Nephron progenitor cell (in vitro differentiated cells): ENCODE measurements around the gene PAIP2.
"Not testable (repeated sequence)": the region's sequence is repeated elsewhere in the genome, so short reads cannot be mapped to it uniquely, and the experiment has no call there.

Experiments
- DNase-seq: peaks from one replicate; pipeline ENCODE4 v3.0.0; 2021
- H3K27ac Mint-ChIP-seq: 2 replicates; pipeline ENCODE4 v1.8.0; 2021; ENCODE audit warnings: mild to moderate bottlenecking, moderate library complexity, mixed read lengths
- H3K27me3 Mint-ChIP-seq: 2 replicates; pipeline ENCODE4 v1.8.0; 2021; ENCODE audit warnings: mild to moderate bottlenecking, low read depth, mixed read lengths; ENCODE audit not compliant: poor library complexity
- H3K36me3 Mint-ChIP-seq: 2 replicates; pipeline ENCODE4 v1.8.0; 2021; ENCODE audit warnings: low read depth, mixed read lengths
- H3K4me1 Mint-ChIP-seq: 2 replicates; pipeline ENCODE4 v1.8.0; 2021; ENCODE audit warnings: mixed read lengths
- H3K4me3 Mint-ChIP-seq: 2 replicates; pipeline ENCODE4 v1.8.0; 2021; ENCODE audit warnings: mild to moderate bottlenecking, moderate library complexity, mixed read lengths
- H3K9me3 Mint-ChIP-seq: 2 replicates; pipeline ENCODE4 v1.8.0; 2021; ENCODE audit warnings: mild to moderate bottlenecking, moderate library complexity, mixed read lengths
- TF ChIP-seq, protein P1 (sequence below): fragments of 200-600 bp; sonication (generic); IDR thresholded peaks from 2 replicates; pipeline ENCODE4 v1.5.0; 2021; ENCODE audit warnings: antibody characterized with exemption

Gene PAIP2

DNA sequence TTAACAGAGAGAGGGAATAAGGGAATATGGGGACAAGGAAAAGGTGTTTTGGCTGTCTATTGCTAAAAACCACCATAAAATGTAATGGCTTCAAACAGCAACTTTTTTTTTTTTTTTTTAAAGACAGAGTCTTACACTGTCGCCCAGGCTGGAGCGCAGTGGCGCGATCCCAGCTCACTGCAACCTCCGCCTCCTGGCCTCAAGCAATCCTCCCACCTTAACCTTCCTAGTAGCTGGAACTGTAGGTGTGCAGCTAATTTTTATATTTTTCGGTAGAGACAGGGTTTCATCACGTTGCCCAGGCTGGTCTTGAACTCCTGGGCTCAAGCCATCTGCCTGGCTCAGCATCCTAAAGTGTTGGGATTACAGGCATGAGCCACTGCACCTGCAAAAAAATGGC is 66.5 kb downstream of the PAIP2 start:
- H3K4me3 Mint-ChIP-seq, result no peak overlapping the region
- H3K4me1 Mint-ChIP-seq, result peaks cover 17% of the 10 kb centered on the region
- DNase-seq, result no peak

DNA sequence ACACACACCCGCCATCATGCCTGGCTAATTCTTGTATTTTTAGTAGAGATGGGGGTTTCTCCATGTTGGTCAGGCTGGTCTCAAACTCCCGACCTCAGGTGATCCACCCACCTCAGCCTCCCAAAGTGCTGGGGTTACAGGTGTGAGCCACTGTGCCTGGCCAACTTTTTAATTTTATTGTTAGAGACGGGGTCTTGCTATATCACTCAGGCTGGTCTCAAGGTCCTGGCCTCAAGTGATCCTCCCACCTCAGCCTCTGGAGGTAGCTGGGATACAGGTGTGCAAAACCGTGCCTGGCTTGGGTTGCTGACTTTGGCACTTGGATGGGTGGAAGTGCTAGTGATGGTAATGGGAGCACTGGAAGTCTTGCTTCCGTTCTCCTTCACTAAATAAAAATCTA is 67.5 kb downstream of the PAIP2 start:
- not testable (repeated sequence) for H3K4me3 Mint-ChIP-seq, H3K27me3 Mint-ChIP-seq, H3K9me3 Mint-ChIP-seq, DNase-seq, H3K27ac Mint-ChIP-seq
- H3K4me1 Mint-ChIP-seq, result peaks cover 11% of the 10 kb centered on the region
- H3K36me3 Mint-ChIP-seq, result peaks cover 15% of the 10 kb centered on the region

More for the DNA sequence above, 66.5 kb downstream of the PAIP2 start:
- Mint-ChIP-seq H3K9me3 (no peaks in the 10 kb centered on the region), H3K27ac (no peak overlapping the region), H3K36me3 (peaks cover 8% of the 10 kb centered on the region), H3K27me3 (peaks cover 9% of the 10 kb centered on the region)
- TF ChIP-seq, protein P1, sequence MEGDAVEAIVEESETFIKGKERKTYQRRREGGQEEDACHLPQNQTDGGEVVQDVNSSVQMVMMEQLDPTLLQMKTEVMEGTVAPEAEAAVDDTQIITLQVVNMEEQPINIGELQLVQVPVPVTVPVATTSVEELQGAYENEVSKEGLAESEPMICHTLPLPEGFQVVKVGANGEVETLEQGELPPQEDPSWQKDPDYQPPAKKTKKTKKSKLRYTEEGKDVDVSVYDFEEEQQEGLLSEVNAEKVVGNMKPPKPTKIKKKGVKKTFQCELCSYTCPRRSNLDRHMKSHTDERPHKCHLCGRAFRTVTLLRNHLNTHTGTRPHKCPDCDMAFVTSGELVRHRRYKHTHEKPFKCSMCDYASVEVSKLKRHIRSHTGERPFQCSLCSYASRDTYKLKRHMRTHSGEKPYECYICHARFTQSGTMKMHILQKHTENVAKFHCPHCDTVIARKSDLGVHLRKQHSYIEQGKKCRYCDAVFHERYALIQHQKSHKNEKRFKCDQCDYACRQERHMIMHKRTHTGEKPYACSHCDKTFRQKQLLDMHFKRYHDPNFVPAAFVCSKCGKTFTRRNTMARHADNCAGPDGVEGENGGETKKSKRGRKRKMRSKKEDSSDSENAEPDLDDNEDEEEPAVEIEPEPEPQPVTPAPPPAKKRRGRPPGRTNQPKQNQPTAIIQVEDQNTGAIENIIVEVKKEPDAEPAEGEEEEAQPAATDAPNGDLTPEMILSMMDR, result no peak

DNA sequence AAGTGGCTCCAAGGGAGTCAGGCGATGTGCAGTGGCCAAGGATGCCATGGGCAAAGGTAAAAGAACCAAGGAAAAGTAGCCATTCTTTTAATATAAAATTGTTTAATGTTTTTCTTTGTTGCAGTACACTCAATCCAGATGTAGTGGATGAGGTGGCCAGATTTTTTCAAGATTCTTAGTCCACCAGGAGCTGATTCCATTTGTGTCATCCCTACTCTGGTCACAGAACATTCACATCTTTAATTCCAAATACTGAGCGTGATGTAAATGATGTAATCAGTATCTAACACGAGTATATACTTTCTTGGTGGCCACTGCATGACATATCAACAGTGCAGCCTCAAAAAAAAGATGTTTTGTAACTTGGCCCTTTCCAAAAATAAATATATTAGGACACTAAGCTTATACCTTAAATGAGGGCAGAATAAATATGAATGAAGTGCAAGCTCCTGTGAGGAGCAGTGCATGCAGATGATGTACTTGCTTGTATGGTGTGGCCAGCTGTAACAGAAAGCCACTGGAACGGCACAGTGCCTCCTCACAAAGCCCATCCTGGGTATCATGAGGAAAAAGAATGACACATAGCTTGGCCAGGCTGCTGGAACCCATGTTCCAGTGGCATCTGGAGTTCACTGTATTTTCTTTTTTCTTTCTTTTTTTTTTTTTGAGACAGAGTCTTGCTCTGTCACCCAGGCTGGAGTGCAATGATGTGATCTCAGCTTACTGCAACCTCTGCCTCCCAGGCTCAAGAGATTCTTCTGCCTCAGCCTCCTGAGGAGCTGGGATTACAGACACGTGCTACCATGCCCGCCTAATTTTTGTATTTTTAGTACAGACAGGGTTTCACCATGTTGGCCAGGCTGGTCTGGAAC is 68.7 kb downstream of the PAIP2 start:
- H3K27me3 Mint-ChIP-seq, result peaks cover 4% of the 10 kb centered on the region
- TF ChIP-seq, protein P1, result no peak
- no peaks in the 10 kb centered on the region for H3K9me3 Mint-ChIP-seq
- no peak for DNase-seq
- H3K36me3 Mint-ChIP-seq, result peaks cover 20% of the 10 kb centered on the region
- H3K4me3 Mint-ChIP-seq, result no peak overlapping the region
- no peak overlapping the region for H3K27ac Mint-ChIP-seq
- H3K4me1 Mint-ChIP-seq, result peaks cover 4% of the 10 kb centered on the region

DNA sequence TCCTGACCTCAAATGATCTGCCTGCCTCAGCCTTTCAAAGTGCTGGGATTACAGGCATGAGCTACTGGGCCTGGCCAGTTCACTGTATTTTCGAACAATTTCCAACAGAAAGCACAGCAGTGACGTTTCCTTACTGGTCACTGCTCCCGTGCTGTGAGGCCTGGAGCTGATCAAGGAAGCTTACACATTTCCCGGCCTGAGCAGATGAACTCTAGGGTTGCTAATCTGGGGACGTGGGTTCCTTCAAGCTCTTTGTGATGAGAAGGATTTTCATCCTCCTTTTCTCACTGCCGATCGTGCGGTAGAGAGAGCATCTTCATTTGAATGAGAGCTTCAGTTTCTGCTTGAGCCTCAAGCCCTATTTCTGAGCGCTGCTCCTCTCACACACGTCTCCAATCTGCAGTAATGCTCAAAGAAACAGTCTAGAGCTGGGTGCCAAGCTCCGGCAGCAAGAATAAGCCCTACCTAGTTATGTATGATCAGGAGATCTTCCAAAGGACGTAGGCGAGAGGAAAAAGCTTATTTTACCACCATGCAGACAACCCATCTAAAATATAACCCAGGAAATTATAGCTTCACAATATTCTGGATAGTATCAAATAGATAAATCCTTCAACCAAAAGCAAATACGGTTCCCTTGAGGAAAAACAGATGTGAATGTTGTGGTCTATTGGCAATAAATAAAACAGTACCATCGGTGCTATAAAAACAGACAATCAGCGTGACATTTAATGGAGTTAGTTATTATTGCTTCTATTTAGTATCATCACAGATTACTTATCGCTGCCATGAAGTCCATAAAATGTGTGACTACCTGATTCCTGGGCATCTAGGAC is 69.6 kb downstream of the PAIP2 start:
- no peaks in the 10 kb centered on the region for H3K4me1 Mint-ChIP-seq
- no peaks in the 10 kb centered on the region for H3K9me3 Mint-ChIP-seq
- no peak overlapping the region for H3K27ac Mint-ChIP-seq
- TF ChIP-seq, protein P1, result no peak
- H3K4me3 Mint-ChIP-seq, result no peak overlapping the region
- H3K36me3 Mint-ChIP-seq, result peaks cover 23% of the 10 kb centered on the region
- peaks cover 4% of the 10 kb centered on the region for H3K27me3 Mint-ChIP-seq
- no peak for DNase-seq

DNA sequence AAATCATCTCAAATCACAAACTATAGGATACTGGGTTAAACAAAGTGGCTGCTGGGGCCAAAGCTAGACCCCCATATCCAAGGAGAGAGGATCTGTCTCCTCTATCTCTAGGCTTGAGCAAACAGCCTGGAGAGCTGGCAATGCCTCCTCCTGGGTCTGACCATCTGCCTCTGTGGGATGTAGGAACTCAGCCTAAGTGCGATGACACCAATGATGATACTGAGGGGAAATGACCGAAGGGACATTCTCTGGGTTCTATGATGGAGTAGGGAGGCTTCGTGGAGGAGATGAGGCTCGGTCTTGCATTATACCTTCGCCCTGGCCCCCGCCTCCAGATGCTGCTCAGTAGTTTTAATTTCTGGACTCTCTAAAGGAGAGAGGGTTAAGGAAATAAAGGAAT is 71.5 kb downstream of the PAIP2 start:
- H3K27me3 Mint-ChIP-seq, result peaks cover 4% of the 10 kb centered on the region
- TF ChIP-seq, protein P1, result no peak

DNA sequence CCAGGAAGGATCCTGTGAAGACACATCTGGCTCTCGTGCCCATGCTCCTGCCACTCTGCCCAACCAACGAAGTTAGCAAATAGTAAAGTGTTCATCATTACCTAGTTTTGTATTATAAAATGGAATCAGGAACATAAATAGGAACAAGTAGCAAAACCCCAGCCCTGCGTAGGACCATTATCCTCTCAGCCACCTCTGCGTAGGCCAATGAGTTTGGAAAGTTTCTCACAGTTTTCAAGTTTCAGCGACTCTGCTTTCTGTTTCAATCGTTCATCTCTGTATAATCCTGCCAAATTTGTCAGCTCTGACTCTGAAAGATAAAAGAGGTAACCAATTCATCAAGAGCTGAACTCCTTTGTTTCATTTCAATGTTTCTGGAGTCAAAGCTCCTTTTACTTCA is 72.3 kb downstream of the PAIP2 start:
- Mint-ChIP-seq H3K9me3 (no peaks in the 10 kb centered on the region), H3K27me3 (peaks cover 4% of the 10 kb centered on the region), H3K36me3 (peaks cover 42% of the 10 kb centered on the region), H3K4me3 (no peak overlapping the region), H3K4me1 (no peaks in the 10 kb centered on the region), H3K27ac (no peak overlapping the region)
- DNase-seq, result no peak
- TF ChIP-seq, protein P1, result no peak

More for the DNA sequence above, 71.5 kb downstream of the PAIP2 start:
- no peak for DNase-seq
- Mint-ChIP-seq H3K4me3 (no peak overlapping the region), H3K9me3 (no peaks in the 10 kb centered on the region), H3K4me1 (no peaks in the 10 kb centered on the region), H3K27ac (no peak overlapping the region), H3K36me3 (peaks cover 34% of the 10 kb centered on the region)
